CD14-positive monocyte (primary cell): ENCODE data around the gene MED12L. TPM values are rescaled to one million over a fixed set of nuclear protein-coding genes. Genes with fewer than 3 reads are reported as not detected.

ENCODE experiments used
- DNase-seq, 3 donors: peaks; one replicate each; pipeline ENCODE4 v3.0.0-alpha.2; 2011 to 2022
- H2AFZ ChIP-seq: 2 replicates; pipeline ENCODE4 v1.6.0; 2012; ENCODE audit warnings: mild to moderate bottlenecking, low read depth, low read length, inconsistent platforms; ENCODE audit not compliant: insufficient read depth, poor library complexity, severe bottlenecking
- H3K27ac ChIP-seq, 2 donors: 1 replicate in 1 of 2; 2 replicates in 1 of 2; pipeline ENCODE4 v1.5.1; 2012 to 2013; ENCODE audit warnings: low read length in 2 of 2, control low read depth in 1 of 2, inconsistent platforms in 1 of 2, low read depth in 1 of 2, mild to moderate bottlenecking in 1 of 2
- H3K27me3 ChIP-seq, 2 donors: one replicate each; pipeline versions ENCODE4 v1.6.0 to v1.6.1; 2011 to 2013; ENCODE audit warnings: low read length in 2 of 2; ENCODE audit not compliant: control insufficient read depth in 2 of 2, insufficient read depth in 2 of 2
- H3K36me3 ChIP-seq, 2 donors: replicated peaks in 1 of 2; 1 replicate in 1 of 2; 2 replicates in 1 of 2; pipeline versions ENCODE4 v1.5.1 to v1.6.1; 2012 to 2013; ENCODE audit warnings: low read length in 2 of 2, control low read depth in 1 of 2, inconsistent platforms in 1 of 2, mild to moderate bottlenecking in 1 of 2; ENCODE audit not compliant: insufficient read depth in 2 of 2, control insufficient read depth in 1 of 2
- H3K4me1 ChIP-seq, 2 donors: 1 replicate in 1 of 2; 2 replicates in 1 of 2; pipeline versions ENCODE4 v1.5.1 to v1.6.1; 2012 to 2013; ENCODE audit warnings: low read length in 2 of 2, control low read depth in 1 of 2, inconsistent platforms in 1 of 2, mild to moderate bottlenecking in 1 of 2, moderate library complexity in 1 of 2; ENCODE audit not compliant: insufficient read depth in 2 of 2, control insufficient read depth in 1 of 2
- H3K4me2 ChIP-seq: replicated peaks from 2 replicates; pipeline ENCODE3; 2012; ENCODE audit warnings: low read length, moderate library complexity, mild to moderate bottlenecking; ENCODE audit not compliant: poor library complexity, severe bottlenecking; ENCODE audit errors: extremely low read depth
- H3K4me3 ChIP-seq, 3 experiments: fragments of 200-600 bp in 1 of 3; sonication (generic) in 1 of 3; replicated peaks in 1 of 3; 1 replicate in 2 of 3; 2 replicates in 1 of 3; pipeline ENCODE4 v1.5.1; 2011 to 2013; ENCODE audit warnings: low read length in 3 of 3, mild to moderate bottlenecking in 3 of 3, control low read depth in 2 of 3, low read depth in 2 of 3, inconsistent platforms in 1 of 3, moderate library complexity in 1 of 3
- H3K79me2 ChIP-seq: 2 replicates; pipeline ENCODE4 v1.6.0; 2012; ENCODE audit warnings: mild to moderate bottlenecking, control low read depth, inconsistent platforms, low read length, moderate library complexity; ENCODE audit not compliant: insufficient read depth
- H3K9ac ChIP-seq: 2 replicates; pipeline ENCODE4 v1.6.0; 2017; ENCODE audit warnings: low read length, mild to moderate bottlenecking; ENCODE audit not compliant: insufficient read depth, poor library complexity, severe bottlenecking
- H3K9me3 ChIP-seq, 2 donors: replicated peaks in 1 of 2; 1 replicate in 1 of 2; 2 replicates in 1 of 2; pipeline versions ENCODE4 v1.5.1 to v1.6.1; 2012 to 2013; ENCODE audit warnings: low read length in 2 of 2, control low read depth in 1 of 2; ENCODE audit not compliant: control insufficient read depth in 1 of 2, insufficient read depth in 1 of 2
- H4K20me1 ChIP-seq: 2 replicates; pipeline ENCODE4 v1.6.0; 2012; ENCODE audit warnings: mild to moderate bottlenecking, low read length, control low read depth, moderate library complexity; ENCODE audit not compliant: insufficient read depth
- H3K27ac Mint-ChIP-seq, 7 donors: one replicate each; pipeline ENCODE4 v1.8.0; 2020; ENCODE audit warnings: mild to moderate bottlenecking in 7 of 7, mixed read lengths in 7 of 7, moderate library complexity in 6 of 7, inconsistent platforms in 2 of 7
- H3K27me3 Mint-ChIP-seq, 3 donors: one replicate each; pipeline ENCODE4 v1.8.0; 2021 to 2022; ENCODE audit warnings: low read depth in 3 of 3, mild to moderate bottlenecking in 3 of 3, mixed read lengths in 3 of 3, moderate library complexity in 3 of 3, inconsistent platforms in 1 of 3
- H3K36me3 Mint-ChIP-seq, 2 donors: one replicate each; pipeline ENCODE4 v1.8.0; 2020; ENCODE audit warnings: mixed read lengths in 2 of 2, inconsistent platforms in 1 of 2, mild to moderate bottlenecking in 1 of 2
- H3K4me1 Mint-ChIP-seq: one replicate; pipeline ENCODE4 v1.8.0; 2020; ENCODE audit warnings: mild to moderate bottlenecking, mixed read lengths
- H3K4me3 Mint-ChIP-seq, 2 donors: one replicate each; pipeline ENCODE4 v1.8.0; 2020; ENCODE audit warnings: mild to moderate bottlenecking in 2 of 2, mixed read lengths in 2 of 2, moderate library complexity in 1 of 2
- H3K9me3 Mint-ChIP-seq, 7 donors: one replicate each; pipeline ENCODE4 v1.8.0; 2020 to 2022; ENCODE audit warnings: mixed read lengths in 7 of 7, mild to moderate bottlenecking in 6 of 7, moderate library complexity in 6 of 7, inconsistent platforms in 2 of 7
- WGBS: methylation state at CpG from one replicate; pipeline ENCODE4 v1.1.5; 2013; ENCODE audit warnings: missing lambda C conversion rate; ENCODE audit not compliant: insufficient coverage; 5-methylcytosine and 5-hydroxymethylcytosine counted together
- intact Hi-C, 2 donors: fragments of 100-400 bp; cut with micrococcal nuclease; formaldehyde crosslinking; loops; one replicate each; pipeline versions ENCODE4 v1.15.0 to v1.15.1; 2023
- polyA plus RNA-seq, 3 donors: library from polyadenylated mRNA; depleted of rRNA in 1 of 3; unstranded in 2 of 3; stranded (reverse) in 1 of 3; fragments of 300-500 nt in 2 of 3; fragments of >200 nt in 1 of 3; fragmentation: Illumina TruSeq in 2 of 3; gene quantifications; 1 replicate in 2 of 3; 2 replicates in 1 of 3; pipeline ENCODE4 v1.2.3, GENCODE V29; 2012 to 2021
- TF ChIP-seq, protein P1 (sequence below): fragments of 200-600 bp; IDR thresholded peaks from one replicate; pipeline ENCODE4 v1.8.0; 2022; ENCODE audit warnings: antibody characterized with exemption, mild to moderate bottlenecking

MED12L gene
- polyA plus RNA-seq, 3 donors: 0.12 to 0.29 TPM; not detected in 1

DNA sequence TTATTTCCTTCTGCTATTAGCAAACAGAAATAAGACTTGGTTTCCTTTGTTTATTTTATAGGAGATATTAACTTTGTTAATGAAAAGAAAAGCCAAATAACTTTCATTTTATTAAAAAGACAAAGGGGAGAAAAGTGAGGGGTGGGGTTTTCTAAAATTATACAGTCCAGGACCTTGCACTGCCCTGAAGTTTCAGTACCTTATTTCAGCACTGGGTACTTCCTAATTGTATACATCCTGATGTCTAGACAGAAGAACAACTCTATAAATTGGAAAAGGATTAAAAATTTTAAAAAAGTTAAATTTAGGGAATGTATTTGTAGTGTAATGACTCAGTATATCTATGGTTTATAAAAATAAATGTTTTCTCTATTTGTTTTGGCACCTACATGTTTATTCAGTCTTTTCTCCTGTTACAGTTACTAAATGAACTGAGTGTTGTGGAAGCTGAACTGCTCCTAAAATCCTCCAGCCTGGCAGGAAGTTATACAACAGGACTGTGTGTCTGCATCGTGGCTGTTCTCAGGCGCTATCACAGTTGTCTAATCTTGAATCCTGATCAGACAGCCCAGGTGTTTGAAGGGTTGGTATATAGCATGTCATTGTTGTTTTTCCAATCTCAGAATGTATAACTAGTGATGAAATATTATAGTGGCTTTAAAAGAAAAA lies 271.5 kb downstream of the MED12L start:
- peak overlapping the region in 1 of 2 donors; percentile 26 for H3K4me3 Mint-ChIP-seq
- Histone ChIP-seq H3K27ac (peak overlapping the region in 1 of 2 donors; percentile 67), H3K4me1 (peaks cover 38 to 46% of the 10 kb centered on the region in 2 donors), H4K20me1 (no peaks in the 10 kb centered on the region), H3K27me3 (no peaks in the 10 kb centered on the region), H3K9ac (no peak overlapping the region), H3K4me3 (peak overlapping the region in 1 of 3 experiments; percentile 13), H3K36me3 (no peaks in the 10 kb centered on the region), H3K4me2 (peak overlapping the region; percentile 31), H3K79me2 (no peaks in the 10 kb centered on the region), H3K9me3 (no peaks in the 10 kb centered on the region), H2AFZ (no peak overlapping the region)
- H3K36me3 Mint-ChIP-seq: no peaks in the 10 kb centered on the region
- H3K27me3 Mint-ChIP-seq: no peaks in the 10 kb centered on the region
- 0% methylated on average over 1 of the region's 2 CpGs for WGBS
- TF ChIP-seq, protein P1, sequence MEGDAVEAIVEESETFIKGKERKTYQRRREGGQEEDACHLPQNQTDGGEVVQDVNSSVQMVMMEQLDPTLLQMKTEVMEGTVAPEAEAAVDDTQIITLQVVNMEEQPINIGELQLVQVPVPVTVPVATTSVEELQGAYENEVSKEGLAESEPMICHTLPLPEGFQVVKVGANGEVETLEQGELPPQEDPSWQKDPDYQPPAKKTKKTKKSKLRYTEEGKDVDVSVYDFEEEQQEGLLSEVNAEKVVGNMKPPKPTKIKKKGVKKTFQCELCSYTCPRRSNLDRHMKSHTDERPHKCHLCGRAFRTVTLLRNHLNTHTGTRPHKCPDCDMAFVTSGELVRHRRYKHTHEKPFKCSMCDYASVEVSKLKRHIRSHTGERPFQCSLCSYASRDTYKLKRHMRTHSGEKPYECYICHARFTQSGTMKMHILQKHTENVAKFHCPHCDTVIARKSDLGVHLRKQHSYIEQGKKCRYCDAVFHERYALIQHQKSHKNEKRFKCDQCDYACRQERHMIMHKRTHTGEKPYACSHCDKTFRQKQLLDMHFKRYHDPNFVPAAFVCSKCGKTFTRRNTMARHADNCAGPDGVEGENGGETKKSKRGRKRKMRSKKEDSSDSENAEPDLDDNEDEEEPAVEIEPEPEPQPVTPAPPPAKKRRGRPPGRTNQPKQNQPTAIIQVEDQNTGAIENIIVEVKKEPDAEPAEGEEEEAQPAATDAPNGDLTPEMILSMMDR: no peak
- H3K9me3 Mint-ChIP-seq: no peaks in the 10 kb centered on the region
- intact Hi-C loops: no loop called here
- H3K4me1 Mint-ChIP-seq: peaks cover 39% of the 10 kb centered on the region
- peak in 2 of 3 donors; percentile 44 to 65 for DNase-seq
- H3K27ac Mint-ChIP-seq: peak overlapping the region; percentile 2 to 79 (median 36)

DNA sequence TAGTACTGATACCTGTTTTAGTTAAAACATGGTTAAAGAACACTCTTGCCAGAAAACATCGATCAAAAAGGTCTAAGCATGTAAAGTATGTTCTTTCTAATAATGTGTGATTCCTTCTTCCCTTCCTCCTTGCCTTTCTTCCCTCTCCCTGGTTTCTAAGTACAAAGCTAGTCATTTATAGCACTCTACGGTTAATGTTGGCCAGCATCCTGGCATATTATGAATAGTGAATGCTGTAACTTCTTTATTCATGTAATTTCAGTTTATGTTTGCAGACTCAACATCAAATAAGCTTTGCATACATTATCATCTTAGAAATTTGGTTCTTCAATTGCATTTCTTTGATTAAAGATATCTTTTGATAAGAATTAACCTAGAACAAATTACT lies 272.0 kb downstream of the MED12L start:
- H3K36me3 Mint-ChIP-seq: no peaks in the 10 kb centered on the region
- Histone ChIP-seq H3K4me1 (peaks cover 38 to 46% of the 10 kb centered on the region in 2 donors), H3K9me3 (no peaks in the 10 kb centered on the region), H3K79me2 (no peaks in the 10 kb centered on the region), H3K4me3 (peak overlapping the region in 1 of 3 experiments; percentile 13), H3K27me3 (no peaks in the 10 kb centered on the region), H3K4me2 (peak overlapping the region; percentile 31), H4K20me1 (no peaks in the 10 kb centered on the region), H3K36me3 (no peaks in the 10 kb centered on the region), H2AFZ (no peak overlapping the region), H3K9ac (no peak overlapping the region), H3K27ac (peak overlapping the region in 1 of 2 donors; percentile 67)
- TF ChIP-seq, protein P1: no peak
- peaks cover 39% of the 10 kb centered on the region for H3K4me1 Mint-ChIP-seq
- intact Hi-C loops: no loop called here
- peak overlapping the region in 1 of 2 donors; percentile 11 for H3K4me3 Mint-ChIP-seq
- no peaks in the 10 kb centered on the region for H3K27me3 Mint-ChIP-seq
- H3K27ac Mint-ChIP-seq: peak overlapping the region in 6 of 7 donors; percentile 2 to 79 (median 47)
- DNase-seq: no peak
- H3K9me3 Mint-ChIP-seq: no peaks in the 10 kb centered on the region
- WGBS: no CpG with 5 or more reads among the region's 2 CpGs
